HG02970 (cell line): Measurements from ENCODE around the gene TRIM44.

ENCODE experiments used
- ATAC-seq: cut with Tn5 transposase; IDR thresholded peaks from one replicate; pipeline ENCODE4 v1.9.1; 2021; ENCODE audit warnings: mild to moderate bottlenecking, moderate library complexity, moderate number of reproducible peaks; ENCODE audit not compliant: unreplicated experiment, low FRiP score

The TRIM44 gene

DNA sequence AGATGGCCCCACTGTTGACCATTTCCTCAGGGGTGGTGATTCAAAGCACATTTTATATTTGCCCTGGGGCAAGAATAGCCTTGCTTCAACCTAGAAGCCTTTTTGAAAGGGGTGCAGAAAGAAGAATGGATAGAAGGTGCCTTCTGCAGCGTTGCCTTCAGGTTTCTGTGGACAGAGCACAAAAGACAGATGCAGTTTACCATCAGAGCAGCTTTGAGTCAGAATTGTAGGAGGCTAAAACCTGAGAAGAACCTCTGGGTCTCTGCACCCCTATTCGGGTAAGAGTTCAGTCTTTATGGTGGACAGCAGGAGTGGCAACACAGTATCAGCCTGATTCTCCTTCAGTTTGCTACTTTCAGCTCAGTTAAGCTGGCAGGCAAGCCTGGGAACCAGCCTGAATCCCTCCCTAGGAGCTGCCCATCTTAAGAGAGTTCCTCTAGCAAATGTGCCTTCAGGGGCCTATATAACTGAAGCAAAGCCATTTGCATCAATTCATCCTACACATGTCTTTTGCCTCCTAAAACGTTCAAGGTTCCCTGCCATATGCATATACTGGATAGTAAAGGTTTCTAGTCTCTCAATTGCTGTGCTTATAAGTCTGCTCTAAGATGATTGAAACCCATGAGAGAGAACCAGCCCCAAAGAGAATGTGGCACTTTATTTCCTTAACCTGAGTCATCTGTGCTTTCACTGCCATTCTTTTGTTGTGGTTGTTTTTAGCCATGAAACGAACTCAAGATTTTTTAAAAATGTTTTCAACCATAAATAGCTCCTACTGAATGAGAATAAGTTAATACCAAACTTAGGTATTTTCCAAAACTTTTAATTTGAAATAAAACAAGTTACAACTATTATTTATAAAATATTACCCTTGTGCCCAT is 123.0 kb downstream of the TRIM44 start:
- no peak for ATAC-seq

DNA sequence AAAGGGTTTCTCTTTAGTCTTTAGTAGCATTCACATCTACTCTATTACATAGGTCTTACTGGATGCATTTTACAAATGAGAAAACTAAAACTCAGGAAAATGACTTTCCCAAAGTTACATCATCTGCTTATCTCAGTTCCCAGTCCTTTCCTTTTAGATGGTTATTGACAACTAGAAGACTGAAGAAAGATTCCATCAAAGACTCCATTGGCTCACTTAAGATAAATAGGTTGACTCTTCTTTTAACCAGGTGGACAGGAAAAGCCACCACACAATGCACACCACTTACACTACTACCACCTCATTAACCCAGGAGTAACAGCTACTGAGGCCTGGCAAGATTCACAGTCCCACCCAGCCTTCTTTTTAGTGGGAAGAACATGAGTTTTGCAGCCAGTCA is 123.6 kb downstream of the TRIM44 start:
- ATAC-seq, result no peak

DNA sequence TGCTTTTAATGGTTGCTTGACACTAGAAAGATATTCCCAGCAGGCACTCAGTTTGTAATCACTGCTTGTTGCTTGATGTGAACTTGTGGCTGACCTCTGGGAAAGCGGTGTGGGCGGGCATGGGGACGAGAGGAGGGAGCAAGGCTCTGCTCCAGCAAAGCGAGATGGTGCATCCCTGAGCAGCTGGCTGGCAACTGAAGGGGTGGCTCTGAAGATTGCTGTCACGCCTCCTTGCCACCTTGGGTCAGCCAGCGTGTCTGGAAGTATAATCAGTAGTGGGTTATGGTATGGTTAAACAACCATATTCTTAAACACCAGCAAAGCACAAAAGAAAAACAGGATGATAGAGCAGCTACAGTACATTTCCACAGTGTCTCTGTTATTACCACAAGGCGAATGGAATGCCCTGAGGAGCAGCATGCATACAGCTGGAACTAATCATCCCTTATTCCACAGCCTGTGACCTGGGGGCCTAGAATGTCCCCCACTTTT is 124.5 kb downstream of the TRIM44 start:
- no peak for ATAC-seq

DNA sequence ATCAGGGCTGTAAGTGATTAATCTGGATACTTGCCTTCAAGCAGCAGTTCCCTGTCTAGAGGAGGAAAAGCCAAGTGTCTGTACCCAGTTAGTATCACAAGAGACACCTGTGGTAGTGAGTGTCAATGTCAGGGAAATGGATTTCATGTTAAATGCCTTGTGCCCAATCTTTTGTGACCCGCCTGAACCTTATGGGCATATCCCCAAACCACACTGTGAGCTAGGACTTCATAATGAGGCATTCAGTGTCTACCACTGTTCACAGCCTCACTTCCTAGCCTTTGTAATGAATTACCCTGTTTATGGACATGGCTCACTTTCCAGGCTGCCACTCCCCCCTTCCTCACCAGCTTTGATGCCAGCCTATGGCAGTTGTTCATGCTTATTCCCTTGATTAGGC is 125.1 kb downstream of the TRIM44 start:
- no peak for ATAC-seq

DNA sequence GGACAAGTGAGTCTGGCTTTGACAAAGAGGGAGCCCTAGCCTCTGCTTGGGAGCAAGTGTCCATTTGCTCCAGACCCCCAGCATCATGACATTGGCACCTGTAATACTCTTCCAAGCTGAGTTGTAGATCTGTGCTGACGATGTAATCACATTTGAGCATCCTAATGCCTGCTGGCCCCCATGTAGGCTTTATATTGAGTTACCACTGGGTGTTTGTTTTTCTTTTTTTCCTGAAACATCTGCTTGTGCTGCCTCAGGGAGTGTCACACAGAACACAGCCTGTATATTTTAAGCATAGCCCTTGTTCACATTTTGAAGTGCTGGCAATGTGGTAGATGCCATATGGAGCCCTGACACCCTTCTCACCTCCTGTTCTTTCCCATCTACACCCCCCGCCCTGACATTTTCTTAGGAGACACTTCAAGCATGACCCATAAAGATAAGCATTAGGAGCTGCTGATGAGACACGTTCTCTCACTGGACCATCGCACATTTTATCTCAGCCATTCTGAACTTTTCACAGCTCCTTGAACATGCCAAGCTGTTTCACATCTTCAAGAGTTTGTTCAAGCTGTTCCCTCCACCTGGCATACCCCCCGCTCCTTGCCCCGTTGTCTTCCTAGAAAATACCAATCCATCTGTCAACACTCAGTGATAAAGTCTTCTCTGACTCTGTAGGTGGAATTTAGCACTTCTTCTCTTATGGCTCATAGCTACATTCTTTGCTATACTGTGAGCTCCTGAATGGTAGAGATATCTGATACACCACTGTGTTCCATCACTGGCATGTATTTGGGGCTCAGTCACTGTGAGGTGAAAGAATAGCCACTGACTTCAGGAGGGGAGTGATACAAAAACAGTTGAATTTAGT is 128.7 kb downstream of the TRIM44 start:
- ATAC-seq, result no peak

DNA sequence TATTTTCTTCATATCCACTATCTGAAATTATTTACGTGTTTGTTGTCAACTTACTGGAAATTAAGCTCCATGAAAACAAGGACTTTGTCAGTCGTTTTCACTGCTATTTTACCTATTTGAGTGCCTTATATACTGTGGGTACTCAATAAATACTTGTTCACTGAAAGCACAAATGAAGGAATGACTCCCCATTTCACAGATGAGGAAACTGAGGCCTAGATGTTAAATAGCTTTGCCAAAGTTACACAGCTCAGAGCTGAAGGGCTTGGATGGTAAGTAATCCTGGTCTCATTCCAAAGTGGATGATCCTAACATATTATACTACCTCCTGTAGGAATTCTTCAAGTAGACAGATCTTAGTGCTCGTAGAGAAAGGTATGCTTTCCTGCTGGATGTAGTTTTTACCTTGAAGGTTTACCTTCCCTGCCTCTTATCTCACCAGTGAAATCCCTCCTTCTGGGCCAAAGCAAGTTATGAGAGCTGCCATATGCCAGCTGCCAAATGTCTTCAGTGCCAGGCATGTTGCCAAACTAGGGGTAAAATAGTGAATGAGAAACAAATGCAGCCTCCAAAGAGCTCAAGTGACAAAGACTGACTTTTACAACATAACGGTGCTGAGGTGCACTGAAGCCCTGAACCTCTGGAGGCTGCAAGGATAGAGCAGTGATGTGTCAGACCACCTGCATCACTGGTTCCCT is 129.7 kb downstream of the TRIM44 start:
- no peak for ATAC-seq

DNA sequence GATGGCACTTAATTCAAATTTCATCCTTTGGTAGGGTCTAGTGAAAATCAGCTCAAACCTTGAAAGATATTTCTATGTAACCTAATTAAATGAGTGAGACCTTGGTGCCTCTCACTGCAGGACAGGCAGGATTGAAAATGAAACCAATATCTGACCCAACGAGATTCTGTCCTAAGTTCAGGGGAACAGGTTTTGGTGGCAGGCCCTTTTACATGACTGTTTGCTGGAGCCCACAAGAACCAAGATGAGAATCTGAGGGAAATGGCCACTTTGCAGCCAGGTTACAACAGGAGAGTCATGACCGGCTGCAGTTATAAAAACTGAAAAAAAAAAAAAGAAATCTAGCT is 130.2 kb downstream of the TRIM44 start:
- ATAC-seq, result no peak

DNA sequence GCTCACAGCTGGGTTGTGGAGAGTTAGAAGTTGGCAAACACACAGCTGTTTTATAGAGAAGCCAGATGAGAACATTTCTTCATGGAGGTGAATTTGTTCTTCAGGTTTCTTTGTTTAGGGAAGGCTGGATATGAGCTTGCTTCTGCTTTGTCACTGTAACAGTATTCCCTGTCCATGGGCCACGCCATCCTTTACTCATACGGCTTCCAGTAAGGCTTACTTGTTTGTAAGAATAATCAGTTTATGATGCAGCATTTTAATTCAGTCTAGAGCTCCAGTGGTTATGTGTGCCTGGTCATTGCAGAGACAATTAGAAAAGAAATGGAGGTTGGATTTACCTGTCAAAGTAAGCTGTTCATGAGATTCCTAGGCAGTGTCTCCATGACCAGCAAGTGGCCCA is 131.8 kb downstream of the TRIM44 start:
- no peak for ATAC-seq

DNA sequence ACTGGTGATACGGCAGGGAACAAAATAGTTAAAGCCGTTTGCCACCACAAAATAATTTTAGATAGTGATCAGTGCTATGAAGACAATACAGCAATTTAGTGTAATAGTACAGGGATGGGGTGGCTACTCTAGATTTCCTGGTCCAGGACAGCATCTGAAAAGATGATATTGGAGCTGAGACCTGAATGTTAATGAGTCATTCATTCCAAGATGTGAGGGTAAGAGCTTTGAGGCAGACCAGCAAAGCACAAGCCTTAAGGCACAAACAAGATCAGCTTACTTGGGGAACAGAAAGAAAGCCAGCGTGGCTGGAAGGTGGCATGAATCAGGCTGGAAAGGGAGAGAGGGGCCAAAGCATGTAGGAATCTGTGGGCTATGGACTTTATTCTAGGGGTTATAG is 132.3 kb downstream of the TRIM44 start:
- ATAC-seq, result no peak

DNA sequence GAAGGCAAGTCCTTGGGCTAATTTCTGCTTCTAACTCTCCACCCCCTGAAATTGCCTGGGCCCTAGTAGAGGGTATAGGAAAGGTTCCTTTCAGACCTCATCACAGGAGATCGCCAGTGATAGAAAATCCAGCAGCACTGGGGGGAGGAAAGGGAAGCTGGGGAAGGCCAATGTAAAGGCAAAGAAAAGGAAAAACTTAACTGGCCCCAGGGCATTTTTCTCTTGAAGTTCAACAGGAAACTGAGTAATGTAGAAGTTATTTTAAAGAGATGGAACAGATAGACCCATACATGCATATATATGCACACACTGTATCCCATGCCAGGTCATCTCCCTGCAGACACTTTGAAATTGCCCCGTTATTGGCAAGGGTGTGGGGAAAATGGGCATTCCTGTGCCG is 134.0 kb downstream of the TRIM44 start:
- ATAC-seq, result no peak

DNA sequence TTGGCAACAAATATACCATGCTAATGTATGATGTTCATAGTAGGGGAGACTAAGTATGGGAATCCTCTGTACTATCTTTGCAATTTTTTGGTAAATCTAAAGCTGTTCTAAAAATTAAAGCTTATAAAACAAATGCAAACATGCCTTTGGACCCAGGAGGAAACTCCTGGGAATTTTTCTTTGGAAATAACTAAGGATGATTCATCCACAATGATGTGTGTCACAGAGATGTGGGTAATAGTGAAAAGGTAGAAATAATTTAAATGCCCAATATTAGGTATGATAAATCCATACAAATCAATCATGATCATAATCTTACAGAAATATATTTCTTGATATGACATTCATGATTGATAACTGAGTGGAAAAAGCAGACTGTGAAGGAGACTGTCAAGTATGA is 135.8 kb downstream of the TRIM44 start:
- no peak for ATAC-seq

DNA sequence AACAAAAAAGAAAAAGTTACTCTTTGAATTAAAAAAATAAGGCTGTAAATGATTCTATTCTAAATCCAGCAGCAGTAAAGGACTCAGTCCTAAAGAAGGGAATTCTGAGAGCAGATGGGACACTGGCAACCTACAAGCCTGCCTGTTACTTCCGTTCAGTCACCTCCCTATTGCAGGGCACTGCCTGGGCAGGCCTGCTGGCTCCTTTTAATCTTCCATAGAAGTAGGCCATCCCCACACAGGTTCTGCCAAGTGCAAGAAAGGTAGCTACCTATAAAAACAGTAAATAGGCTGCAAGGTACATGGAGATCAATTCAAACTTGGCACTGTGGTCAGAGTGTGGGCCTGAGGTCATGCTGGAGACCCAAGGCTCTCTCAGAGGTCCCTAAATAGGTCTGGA is 136.4 kb downstream of the TRIM44 start:
- no peak for ATAC-seq

DNA sequence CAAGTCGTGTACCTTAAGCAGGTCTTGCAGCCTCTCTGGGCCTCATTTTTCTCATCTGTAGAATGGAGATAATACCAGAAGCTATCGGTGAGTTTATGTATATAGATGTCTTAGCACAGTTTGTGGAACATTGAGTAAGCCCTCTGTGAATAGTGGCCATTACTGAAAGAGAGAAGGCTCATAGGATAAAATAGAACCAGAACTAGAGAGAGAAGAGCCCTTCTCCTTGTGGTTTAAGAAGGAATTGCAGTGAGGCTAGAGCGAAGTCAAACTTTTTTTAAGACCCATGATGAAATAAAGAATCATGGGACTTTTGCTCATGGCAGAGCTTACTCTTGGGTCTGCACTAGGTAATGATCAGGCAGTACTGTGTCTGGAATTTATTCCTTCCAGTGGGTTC is 137.1 kb downstream of the TRIM44 start:
- no peak for ATAC-seq

DNA sequence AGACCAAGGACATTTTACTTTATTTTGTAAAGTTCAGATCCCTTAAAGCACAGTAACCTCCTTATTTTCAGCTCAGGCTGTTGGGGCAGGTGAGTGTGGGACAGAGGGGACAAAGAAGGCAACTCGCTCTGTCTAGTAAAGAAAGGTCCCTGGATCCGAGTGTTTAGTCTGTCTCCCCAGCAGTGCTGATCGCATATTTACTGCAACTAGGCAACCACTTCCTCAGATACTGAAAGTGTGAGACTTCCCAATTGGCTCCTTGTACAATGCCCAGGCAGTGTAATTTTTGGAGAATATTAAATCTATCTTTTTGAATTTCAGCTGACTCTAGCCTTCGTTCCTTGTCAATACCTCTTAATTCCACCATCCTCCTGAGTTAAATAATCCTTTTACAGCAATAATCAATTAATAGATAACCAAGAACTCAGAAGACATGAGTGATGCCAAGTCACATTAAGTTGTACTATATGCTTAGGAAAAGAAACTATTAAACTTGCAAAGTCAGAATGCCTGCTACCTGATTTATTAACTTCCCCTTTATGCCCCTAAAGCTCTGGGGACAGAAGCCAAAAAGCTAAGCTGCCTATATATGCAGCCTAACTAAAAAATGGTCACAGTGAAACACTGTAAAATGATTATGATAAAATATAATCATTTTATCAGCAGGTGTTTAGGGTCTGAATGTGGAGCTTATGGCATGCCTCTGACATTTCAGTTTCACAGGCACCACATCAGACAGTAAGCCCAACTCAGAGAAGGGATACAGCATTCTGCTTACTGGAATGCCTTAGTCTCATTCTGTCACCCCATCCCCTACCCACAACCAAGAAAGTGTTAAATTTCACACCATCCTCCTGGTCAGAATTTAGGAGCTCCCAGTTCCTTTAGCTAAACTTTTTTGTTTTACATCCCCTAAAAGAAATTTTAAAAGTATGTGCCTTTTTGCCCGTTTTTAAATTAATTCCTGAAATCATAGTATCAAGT is 138.7 kb downstream of the TRIM44 start:
- ATAC-seq, result no peak

DNA sequence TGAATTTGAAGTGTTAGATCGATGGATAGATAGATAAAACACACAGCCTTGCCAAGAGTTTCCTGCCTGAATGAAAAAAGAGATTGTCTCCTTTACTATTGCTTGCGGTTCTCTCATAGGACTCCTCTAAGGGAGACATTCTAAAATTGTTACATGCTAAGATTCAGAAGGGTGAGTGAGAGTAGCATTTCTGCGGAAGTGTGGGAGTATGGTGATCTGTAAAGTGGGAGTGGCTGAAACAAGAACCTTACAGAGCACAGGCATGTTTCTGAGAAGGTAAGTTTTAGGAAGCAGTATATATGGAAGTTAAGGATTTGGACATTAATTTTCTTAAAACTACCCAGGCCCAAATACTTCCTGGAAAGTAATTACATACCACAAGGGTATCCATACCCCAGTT is 139.6 kb downstream of the TRIM44 start:
- no peak for ATAC-seq

DNA sequence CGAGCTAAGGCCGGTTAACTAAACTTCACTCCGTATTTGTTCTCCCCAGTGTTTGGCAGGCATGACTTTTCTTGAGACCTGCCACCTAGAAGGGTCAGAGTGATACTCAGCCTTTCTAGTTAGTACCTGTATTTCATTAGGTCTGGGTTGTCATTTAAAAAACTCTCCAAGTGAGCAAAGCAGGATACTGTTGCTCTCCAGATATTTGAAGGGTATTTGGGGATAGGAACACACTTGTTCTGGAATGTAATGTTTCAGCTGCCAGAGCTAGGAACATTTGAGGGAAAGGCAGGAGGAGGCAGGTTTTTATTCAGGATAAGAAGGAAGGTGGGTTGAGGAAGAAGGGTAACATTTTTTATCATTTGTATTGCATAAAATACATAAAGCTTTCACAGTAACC is 140.1 kb downstream of the TRIM44 start:
- no peak for ATAC-seq

DNA sequence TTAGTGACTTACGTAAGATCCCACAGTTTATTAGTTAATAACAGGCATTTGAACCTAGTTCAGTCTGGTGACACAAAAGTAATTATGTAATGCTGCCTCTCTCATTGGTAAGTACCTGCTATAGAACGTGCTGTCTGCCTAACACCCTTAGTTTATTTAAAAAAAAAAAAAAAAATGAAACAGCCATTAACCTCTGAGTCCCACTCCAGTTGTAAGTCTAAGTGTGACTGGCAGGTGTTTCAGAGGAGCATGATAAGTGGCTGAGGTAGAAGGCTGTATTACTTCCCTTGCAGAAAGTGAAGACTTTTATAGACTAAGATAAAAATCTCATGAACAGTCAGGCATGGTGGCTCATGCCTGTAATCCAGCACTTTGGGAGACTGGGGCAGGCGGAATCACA is 140.5 kb downstream of the TRIM44 start:
- no peak for ATAC-seq

DNA sequence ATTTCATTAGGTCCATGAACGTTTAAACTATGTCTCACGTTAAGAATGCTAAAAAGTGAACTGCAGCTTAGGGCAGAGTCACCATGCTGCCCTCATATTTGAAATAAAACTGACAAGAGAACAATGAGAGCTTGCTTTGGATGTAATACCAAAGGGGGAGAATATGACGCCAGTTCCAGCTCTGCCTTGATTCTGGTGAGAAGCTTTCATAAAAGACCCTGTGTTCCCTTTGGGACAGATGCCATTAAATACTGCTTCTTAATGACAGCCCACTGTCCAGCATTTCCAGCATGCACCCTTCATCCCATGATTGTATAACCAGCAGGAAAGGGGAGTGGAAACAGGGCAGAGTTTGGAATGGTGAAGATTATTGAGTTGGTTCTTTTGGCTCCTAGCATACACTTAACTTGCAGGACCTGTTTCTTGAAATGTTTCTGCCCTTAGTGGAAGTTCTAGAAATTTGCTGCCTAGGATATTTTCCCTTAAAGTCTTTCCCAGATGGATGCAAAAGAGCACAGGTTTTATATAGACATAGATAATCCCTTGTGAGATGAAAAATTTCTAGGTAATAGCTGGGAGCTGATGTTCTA is 142.0 kb downstream of the TRIM44 start:
- no peak for ATAC-seq

DNA sequence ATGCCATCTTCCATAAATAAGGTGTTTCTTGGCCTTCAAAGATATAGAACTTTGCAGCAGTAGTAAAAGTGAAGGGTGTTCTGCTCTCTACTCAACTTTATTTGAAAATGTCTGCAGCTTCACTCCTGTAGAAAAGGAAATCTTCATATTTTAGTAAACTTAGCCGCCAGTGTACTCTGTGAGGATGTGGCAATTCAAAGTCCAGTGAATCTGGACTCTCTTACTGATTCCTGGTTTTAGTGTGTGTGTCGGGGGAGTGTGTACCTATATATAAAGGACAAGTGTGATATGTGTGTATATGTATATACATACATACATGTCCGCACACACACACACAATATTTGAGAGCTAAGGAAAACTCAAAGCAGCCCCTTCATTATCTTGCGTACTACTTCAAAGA is 147.0 kb downstream of the TRIM44 start:
- ATAC-seq, result no peak
